ENCODE results near the gene DLG4. TPM values are rescaled to one million over a fixed set of nuclear protein-coding genes. Genes with fewer than 3 reads are reported as not detected.

Gene DLG4
- total RNA-seq, 1 experiment from 2014 or later, result 38.3 TPM

GRCh38 chr17:7204336-7204735, 15.3 kb downstream of the DLG4 start:
- H3K79me2 ChIP-seq (ENCODE audit: insufficient read depth, low read length), result no peaks in the 10 kb centered on the region
- no peak overlapping the region for H3K27ac ChIP-seq (ENCODE audit: insufficient read length, low read depth, low read length)
- WGBS (ENCODE audit: extremely low coverage, insufficient read length, low lambda C conversion rate), result no CpG with 5 or more reads among the region's 15 CpGs
- no peak overlapping the region for H2AK5ac ChIP-seq (ENCODE audit: insufficient read length, low read length)
- H2BK15ac ChIP-seq (ENCODE audit: low read depth, low read length), result no peak overlapping the region
- H3K56ac ChIP-seq (ENCODE audit: insufficient read length, low read depth, low read length), result no peak overlapping the region
- no peaks in the 10 kb centered on the region for H3K9me3 Mint-ChIP-seq
- TF ChIP-seq CTCF (conservative IDR thresholded peaks at IDR 0.05), result no peak
- peak overlapping the region; percentile 63 for H3K4me2 ChIP-seq (ENCODE audit: insufficient read depth, insufficient read length, low read length)
- no peak overlapping the region for H2AFZ ChIP-seq (ENCODE audit: low read length)
- H4K20me1 ChIP-seq (ENCODE audit: control insufficient read depth, insufficient read depth, insufficient read length), result no peaks in the 10 kb centered on the region
- H3K4me3 Mint-ChIP-seq, result peak overlapping the region; percentile 66 to 83
- H4K91ac ChIP-seq (ENCODE audit: insufficient read length, low read depth, low read length), result no peak overlapping the region
- H4K8ac ChIP-seq (replicated peaks; ENCODE audit: insufficient read length, low read depth, low read length), result no peak overlapping the region
- DNase-seq, result no peak
- H2BK12ac ChIP-seq (ENCODE audit: insufficient read length, low read depth, low read length), result no peak overlapping the region
- no peaks in the 10 kb centered on the region; the same call in none of the 2 replicates for H3K27me3 Mint-ChIP-seq (ENCODE audit: low read depth)
- H3K9ac ChIP-seq (ENCODE audit: extremely low read depth, insufficient read length, low read length), result no peak overlapping the region
- H3K23me2 ChIP-seq (ENCODE audit: insufficient read length, low read depth, low read length, poor library complexity, severe bottlenecking), result peaks cover 5% of the 10 kb centered on the region
- 0 out of 2 replicates have a peak overlapping the region, but pooled peaks have one; percentile 0 for H3K14ac ChIP-seq (ENCODE audit: insufficient read depth, low read length)
- H2BK20ac ChIP-seq (ENCODE audit: low read depth, low read length, poor library complexity, severe bottlenecking), result no peak overlapping the region
- no peak overlapping the region for H4K5ac ChIP-seq (ENCODE audit: insufficient read length, low read depth, low read length)
- H3K27ac Mint-ChIP-seq, result peak overlapping the region; percentile 34 to 97 (median 70); a peak in 4 of 7 replicates
- H3K36me3 Mint-ChIP-seq (ENCODE audit: insufficient read depth in 1 of 3, low read depth in 3 of 3), result peaks cover 22 to 38% (median 30%) of the 10 kb centered on the region in 3 experiments
- H3T11ph ChIP-seq (ENCODE audit: low read length), result no peak overlapping the region
- no peaks in the 10 kb centered on the region for H3K79me1 ChIP-seq (ENCODE audit: insufficient read depth, low read depth, low read length, poor library complexity, severe bottlenecking)
- H3K4me1 Mint-ChIP-seq, result peaks cover 28 to 43% of the 10 kb centered on the region in 2 experiments
- H3K23ac ChIP-seq (ENCODE audit: insufficient read length, low read depth, low read length), result no peak overlapping the region
- H3K27me3 ChIP-seq (ENCODE audit: insufficient read depth, low read length), result no peaks in the 10 kb centered on the region
- H2BK120ac ChIP-seq (ENCODE audit: low read depth, low read length, poor library complexity, severe bottlenecking), result no peak overlapping the region
- no peak overlapping the region; the same call in 1 of the 2 replicates for H3K4ac ChIP-seq (ENCODE audit: low read depth, low read length)
- peak overlapping the region; percentile 3 for H3K18ac ChIP-seq (ENCODE audit: insufficient read length, low read depth, low read length)
- H3K4me1 ChIP-seq (ENCODE audit: insufficient read depth, low read length), result peaks cover 9% of the 10 kb centered on the region; the same call in 1 of the 2 replicates
- no peak overlapping the region for H2BK5ac ChIP-seq (ENCODE audit: insufficient read length, low read length)
- no peaks in the 10 kb centered on the region for H3K9me3 ChIP-seq (ENCODE audit: control insufficient read depth, low read depth, low read length)

Data from H9 (cell line).